Coronary artery (tissue), 2 donors: ENCODE results near the gene EXOSC7.

Experiments used
- DNase-seq: peaks from one replicate; pipeline ENCODE4 v3.0.0-alpha.2; 2017; ENCODE audit warnings: low spot score
- H3K27ac ChIP-seq, 2 donors: fragments of 200-600 bp; sonication (generic); one replicate each; pipeline ENCODE4 v1.5.1; 2016 to 2019
- H3K4me3 ChIP-seq: fragments of 200-600 bp; sonication (generic); 2 replicates; pipeline ENCODE4 v1.5.1; 2016; ENCODE audit warnings: mild to moderate bottlenecking, moderate library complexity
- TF ChIP-seq, protein P1 (sequence below): fragments of 200-600 bp; sonication (generic); IDR thresholded peaks from one replicate; pipeline ENCODE4 v1.5.1; 2019; ENCODE audit warnings: antibody characterized with exemption

EXOSC7 gene

GRCh38 chr3:45021524-45022297 is 45.7 kb downstream of the EXOSC7 start:
- TF ChIP-seq, protein P1, sequence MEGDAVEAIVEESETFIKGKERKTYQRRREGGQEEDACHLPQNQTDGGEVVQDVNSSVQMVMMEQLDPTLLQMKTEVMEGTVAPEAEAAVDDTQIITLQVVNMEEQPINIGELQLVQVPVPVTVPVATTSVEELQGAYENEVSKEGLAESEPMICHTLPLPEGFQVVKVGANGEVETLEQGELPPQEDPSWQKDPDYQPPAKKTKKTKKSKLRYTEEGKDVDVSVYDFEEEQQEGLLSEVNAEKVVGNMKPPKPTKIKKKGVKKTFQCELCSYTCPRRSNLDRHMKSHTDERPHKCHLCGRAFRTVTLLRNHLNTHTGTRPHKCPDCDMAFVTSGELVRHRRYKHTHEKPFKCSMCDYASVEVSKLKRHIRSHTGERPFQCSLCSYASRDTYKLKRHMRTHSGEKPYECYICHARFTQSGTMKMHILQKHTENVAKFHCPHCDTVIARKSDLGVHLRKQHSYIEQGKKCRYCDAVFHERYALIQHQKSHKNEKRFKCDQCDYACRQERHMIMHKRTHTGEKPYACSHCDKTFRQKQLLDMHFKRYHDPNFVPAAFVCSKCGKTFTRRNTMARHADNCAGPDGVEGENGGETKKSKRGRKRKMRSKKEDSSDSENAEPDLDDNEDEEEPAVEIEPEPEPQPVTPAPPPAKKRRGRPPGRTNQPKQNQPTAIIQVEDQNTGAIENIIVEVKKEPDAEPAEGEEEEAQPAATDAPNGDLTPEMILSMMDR, result no peak
- DNase-seq, result no peak
- Histone ChIP-seq H3K27ac (peak overlapping the region in 1 of 2 donors; percentile 30), H3K4me3 (no peak overlapping the region)

DNA sequence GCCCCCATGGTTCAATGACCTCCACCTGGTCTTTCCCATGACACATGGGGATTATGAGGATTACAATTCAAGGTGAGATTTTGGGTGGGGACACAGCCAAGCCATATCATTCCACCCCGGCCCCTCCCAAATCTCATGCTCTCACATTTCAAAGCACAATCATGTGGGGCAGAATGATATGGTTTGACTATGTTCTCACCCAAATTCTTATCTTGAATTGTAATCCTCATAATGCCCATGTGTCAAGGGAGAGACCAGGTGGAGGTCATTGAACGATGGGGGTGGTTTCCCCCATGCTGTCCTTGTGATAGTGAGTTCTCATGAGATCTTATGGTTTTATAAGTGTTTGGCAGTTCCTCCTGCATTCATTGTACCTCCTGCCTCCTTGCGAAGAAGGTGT is 47.6 kb downstream of the EXOSC7 start:
- Histone ChIP-seq H3K27ac (peak overlapping the region in 1 of 2 donors; percentile 86), H3K4me3 (no peak overlapping the region)
- DNase-seq, result no peak
- TF ChIP-seq, protein P1, result no peak

- TF ChIP-seq, protein P1, result no peak
- no peak overlapping the region for H3K4me3 ChIP-seq
- peak overlapping the region in 1 of 2 donors; percentile 86 for H3K27ac ChIP-seq
- no peak for DNase-seq
These were observed 48.7 kb downstream of the EXOSC7 start for GRCh38 chr3:45024542-45025255.

DNA sequence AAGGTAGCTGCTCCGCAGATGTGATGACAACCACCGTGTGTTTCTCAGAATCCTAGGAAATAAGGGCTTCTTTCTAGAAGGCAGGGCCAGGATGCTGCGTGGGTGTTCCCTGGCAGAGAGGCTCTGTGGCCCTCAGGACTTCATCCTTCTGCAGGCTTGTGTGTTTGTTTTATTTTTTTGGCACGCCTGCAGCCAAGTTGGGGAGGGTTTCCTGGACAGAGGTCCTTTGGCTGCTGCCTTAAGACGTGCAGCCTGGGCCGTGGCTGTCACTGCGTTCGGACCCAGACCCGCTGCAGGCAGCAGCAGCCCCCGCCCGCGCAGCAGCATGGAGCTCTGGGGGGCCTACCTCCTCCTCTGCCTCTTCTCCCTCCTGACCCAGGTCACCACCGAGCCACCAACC is 50.0 kb downstream of the EXOSC7 start, which contains the start of gene CLEC3B:
Gene CLEC3B, plus strand, starts transcription at position 266 of the 400 bp plus-strand sequence. Its CDS starts 60 bp downstream, at position 326.
- Histone ChIP-seq H3K27ac (peak within 1 kb of the TSS; percentile 4 to 86), H3K4me3 (peak within 1 kb of the TSS; percentile 64)
- TF ChIP-seq, protein P1, result no peak
- DNase-seq, result no peak

GRCh38 chr3:45026957-45027356 is 50.9 kb downstream of the EXOSC7 start:
- peak overlapping the region; percentile 4 to 86 for H3K27ac ChIP-seq
- H3K4me3 ChIP-seq, result peak overlapping the region; percentile 64
- DNase-seq, result peak; percentile 91
- TF ChIP-seq, protein P1, result no peak

DNA sequence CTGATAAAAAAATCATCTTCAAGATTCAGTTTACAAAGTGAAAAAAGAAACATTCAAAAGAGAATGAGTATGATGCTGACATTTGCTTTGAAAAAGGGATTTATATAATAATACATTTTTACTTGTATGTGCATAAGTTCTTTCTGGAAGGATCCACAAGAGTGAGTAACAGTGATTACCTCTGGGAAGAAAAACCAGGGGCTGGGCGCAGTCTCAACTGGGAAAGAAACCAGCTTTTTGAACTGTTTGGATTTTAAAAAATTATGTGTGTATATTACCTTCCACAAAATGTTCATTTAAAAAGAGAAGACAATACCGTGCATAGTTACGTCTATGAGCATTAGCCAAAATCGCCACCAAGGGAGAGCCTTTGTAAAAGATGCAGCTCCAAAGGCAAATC is 51.4 kb downstream of the EXOSC7 start:
- Histone ChIP-seq H3K4me3 (peak overlapping the region; percentile 64), H3K27ac (peak overlapping the region in 1 of 2 donors; percentile 86)

More for the DNA sequence above, 51.4 kb downstream of the EXOSC7 start:
- DNase-seq, result no peak
- TF ChIP-seq, protein P1, result no peak
